Endothelial cell (in vitro differentiated cells): Measurements from ENCODE around the gene MAP1B. TPM values are rescaled to one million over a fixed set of nuclear protein-coding genes. Genes with fewer than 3 reads are reported as not detected.

Experiments used
- DNase-seq: peaks from one replicate; pipeline ENCODE4 v3.0.0; 2021; ENCODE audit warnings: low spot score
- H3K27ac Mint-ChIP-seq: one replicate; pipeline ENCODE4 v1.8.0; 2021; ENCODE audit warnings: mixed read lengths, inconsistent platforms; ENCODE audit not compliant: unreplicated experiment
- H3K27me3 Mint-ChIP-seq: one replicate; pipeline ENCODE4 v1.8.0; 2021; ENCODE audit warnings: mild to moderate bottlenecking, moderate library complexity, mixed read lengths, inconsistent platforms; ENCODE audit not compliant: unreplicated experiment
- H3K36me3 Mint-ChIP-seq: one replicate; pipeline ENCODE4 v1.8.0; 2021; ENCODE audit warnings: mild to moderate bottlenecking, low read depth, mixed read lengths, inconsistent platforms; ENCODE audit not compliant: unreplicated experiment
- H3K4me1 Mint-ChIP-seq: one replicate; pipeline ENCODE4 v1.8.0; 2021; ENCODE audit warnings: mild to moderate bottlenecking, mixed read lengths, inconsistent platforms; ENCODE audit not compliant: unreplicated experiment
- H3K4me3 Mint-ChIP-seq: one replicate; pipeline ENCODE4 v1.8.0; 2021; ENCODE audit warnings: mild to moderate bottlenecking, mixed read lengths, inconsistent platforms; ENCODE audit not compliant: unreplicated experiment
- H3K9me3 Mint-ChIP-seq: one replicate; pipeline ENCODE4 v1.8.0; 2021; ENCODE audit warnings: mixed read lengths, inconsistent platforms; ENCODE audit not compliant: unreplicated experiment
- total RNA-seq: library from RNA; stranded (reverse); fragmentation: NEBNext Ultra II Directional; extraction: Animal tissue kit (Norgen Biotek cat#: 25700); gene quantifications from one replicate; pipeline ENCODE4 v1.2.1, GENCODE V29; 2021; ENCODE audit not compliant: unreplicated experiment
- TF ChIP-seq, protein P1 (sequence below): fragments of 200-600 bp; sonication (generic); IDR thresholded peaks from one replicate; pipeline ENCODE4 v1.5.0; 2021; ENCODE audit warnings: antibody characterized with exemption; ENCODE audit not compliant: unreplicated experiment

The MAP1B gene
- total RNA-seq, 1 donor from 2014 or later: 251 TPM

DNA sequence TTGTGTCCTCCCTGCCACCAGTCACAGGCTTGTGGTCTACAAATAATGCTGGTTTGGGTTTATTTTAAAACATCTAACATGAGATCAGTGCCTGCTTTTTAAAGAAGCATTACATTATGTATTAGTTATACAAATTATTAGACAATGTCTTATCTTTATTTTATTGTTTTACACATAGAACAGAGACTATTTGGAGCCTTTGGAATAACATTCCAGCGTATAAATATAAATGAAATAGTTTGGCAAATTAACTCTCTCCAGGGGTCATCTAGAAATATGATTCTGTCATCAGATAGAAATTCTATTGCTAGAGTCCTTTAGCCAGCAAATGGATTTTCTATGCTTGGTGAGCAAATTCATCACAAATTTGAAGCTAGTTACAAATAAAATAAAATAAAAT lies 22.4 kb downstream of the MAP1B start:
- DNase-seq: no peak
- Mint-ChIP-seq H3K4me3 (no peak overlapping the region), H3K4me1 (peaks cover 30% of the 10 kb centered on the region), H3K36me3 (peaks cover 7% of the 10 kb centered on the region), H3K27ac (no peak overlapping the region), H3K27me3 (peaks cover under 1% of the 10 kb centered on the region), H3K9me3 (no peaks in the 10 kb centered on the region)
- TF ChIP-seq, protein P1, sequence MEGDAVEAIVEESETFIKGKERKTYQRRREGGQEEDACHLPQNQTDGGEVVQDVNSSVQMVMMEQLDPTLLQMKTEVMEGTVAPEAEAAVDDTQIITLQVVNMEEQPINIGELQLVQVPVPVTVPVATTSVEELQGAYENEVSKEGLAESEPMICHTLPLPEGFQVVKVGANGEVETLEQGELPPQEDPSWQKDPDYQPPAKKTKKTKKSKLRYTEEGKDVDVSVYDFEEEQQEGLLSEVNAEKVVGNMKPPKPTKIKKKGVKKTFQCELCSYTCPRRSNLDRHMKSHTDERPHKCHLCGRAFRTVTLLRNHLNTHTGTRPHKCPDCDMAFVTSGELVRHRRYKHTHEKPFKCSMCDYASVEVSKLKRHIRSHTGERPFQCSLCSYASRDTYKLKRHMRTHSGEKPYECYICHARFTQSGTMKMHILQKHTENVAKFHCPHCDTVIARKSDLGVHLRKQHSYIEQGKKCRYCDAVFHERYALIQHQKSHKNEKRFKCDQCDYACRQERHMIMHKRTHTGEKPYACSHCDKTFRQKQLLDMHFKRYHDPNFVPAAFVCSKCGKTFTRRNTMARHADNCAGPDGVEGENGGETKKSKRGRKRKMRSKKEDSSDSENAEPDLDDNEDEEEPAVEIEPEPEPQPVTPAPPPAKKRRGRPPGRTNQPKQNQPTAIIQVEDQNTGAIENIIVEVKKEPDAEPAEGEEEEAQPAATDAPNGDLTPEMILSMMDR: no peak

DNA sequence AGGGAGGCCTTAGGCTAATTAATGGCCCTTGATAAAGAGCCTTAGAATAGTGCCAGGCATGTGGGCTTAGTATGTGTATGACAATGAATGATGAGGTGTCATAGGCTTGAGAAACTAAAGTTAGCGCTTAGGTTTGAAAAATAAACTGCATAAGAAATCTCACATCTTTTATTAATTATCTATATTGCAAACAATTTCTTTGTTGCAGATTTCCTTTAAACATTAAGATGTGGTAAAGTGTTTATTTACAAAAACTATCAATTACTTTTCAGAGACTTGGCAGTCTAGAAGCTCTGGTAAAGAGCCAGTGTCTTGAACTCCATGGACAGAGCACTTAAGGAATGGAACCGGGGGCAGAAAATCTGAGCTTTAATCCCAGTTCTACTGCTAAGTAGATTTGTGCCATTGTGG lies 23.1 kb downstream of the MAP1B start:
- TF ChIP-seq, protein P1: no peak
- Mint-ChIP-seq H3K4me3 (no peak overlapping the region), H3K27ac (no peak overlapping the region), H3K36me3 (peaks cover 7% of the 10 kb centered on the region), H3K9me3 (no peaks in the 10 kb centered on the region), H3K4me1 (peaks cover 31% of the 10 kb centered on the region), H3K27me3 (no peaks in the 10 kb centered on the region)
- no peak for DNase-seq

DNA sequence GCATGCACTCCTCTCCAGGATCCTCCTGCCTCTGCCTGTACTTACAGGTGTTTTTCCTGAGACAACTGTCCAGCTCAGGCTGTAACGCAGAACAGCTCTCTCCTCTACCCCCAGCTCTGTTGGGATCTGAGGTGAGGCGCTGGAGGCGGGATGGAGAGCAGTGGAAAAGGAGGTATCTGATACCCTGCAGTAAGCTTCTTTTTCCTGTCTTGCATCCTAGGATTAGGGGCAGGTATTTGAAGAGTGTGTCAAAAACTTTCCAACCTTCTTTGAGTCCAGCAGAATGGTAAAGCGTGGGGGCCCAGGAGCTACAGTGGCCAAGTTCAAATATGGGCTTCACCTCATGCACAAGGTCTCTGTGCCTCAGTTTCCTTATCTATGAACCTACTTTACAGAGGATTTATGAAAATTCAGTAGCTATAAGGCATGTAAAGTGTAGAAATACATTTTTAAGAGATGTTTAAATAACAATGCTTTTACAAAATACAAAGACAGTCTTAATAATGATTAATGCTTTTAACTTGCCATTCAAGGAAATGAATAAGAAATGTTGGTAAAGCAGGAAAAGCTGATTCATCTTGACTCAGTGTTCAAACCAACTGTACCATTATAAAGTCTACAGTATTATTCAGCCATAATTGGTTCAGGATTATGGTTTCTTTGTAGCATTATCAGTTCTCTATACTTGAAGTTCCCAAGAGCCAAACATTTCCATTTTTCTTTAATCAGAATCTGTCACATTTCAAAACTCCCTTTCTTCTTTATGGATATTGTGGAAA lies 26.1 kb downstream of the MAP1B start:
- Mint-ChIP-seq H3K27me3 (no peaks in the 10 kb centered on the region), H3K36me3 (peaks cover 3% of the 10 kb centered on the region), H3K4me3 (no peak overlapping the region), H3K9me3 (no peaks in the 10 kb centered on the region), H3K4me1 (peaks cover 33% of the 10 kb centered on the region), H3K27ac (no peak overlapping the region)
- TF ChIP-seq, protein P1: no peak
- no peak for DNase-seq

DNA sequence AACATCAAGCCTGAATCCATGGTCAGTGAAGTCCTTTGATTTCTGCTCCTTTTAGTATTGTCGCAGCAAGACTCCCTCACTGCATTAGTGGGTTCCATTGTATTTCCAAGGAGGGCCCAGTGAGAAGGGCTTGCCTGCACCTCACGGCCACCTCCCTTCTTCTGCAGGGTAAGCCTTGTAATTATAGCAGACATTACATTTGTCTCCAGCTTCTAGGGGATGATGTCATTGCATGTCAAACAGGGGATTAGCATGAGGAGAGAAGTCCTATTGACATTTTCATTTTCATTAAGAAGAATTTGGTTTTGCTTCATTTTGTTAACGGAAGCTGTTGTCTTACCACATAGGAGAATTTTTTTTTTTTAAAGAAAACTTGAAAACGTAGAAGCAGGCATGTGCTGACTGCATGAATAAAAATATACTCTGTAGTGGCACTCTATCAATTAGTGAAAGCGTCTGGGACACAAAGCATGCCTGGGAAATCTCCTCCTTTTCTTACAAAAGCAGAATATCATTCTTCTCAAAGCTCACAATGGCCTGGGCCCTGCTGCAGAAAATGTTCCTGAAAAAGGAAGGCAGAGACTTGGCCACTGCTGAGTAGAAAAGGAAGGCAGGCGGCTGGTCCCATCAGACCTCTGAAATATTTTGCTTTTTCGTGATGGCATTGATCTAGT lies 27.1 kb downstream of the MAP1B start:
- peaks cover 7% of the 10 kb centered on the region for H3K36me3 Mint-ChIP-seq
- H3K4me1 Mint-ChIP-seq: peaks cover 33% of the 10 kb centered on the region
- DNase-seq: no peak
- TF ChIP-seq, protein P1: no peak
- H3K27me3 Mint-ChIP-seq: no peaks in the 10 kb centered on the region
- no peak overlapping the region for H3K27ac Mint-ChIP-seq
- peak overlapping the region; percentile 17 for H3K4me3 Mint-ChIP-seq
- no peaks in the 10 kb centered on the region for H3K9me3 Mint-ChIP-seq
